Measurements from ENCODE around the gene C16orf82.
"Not testable (repeated sequence)": the region's sequence is repeated elsewhere in the genome, so short reads cannot be mapped to it uniquely, and the experiment has no call there.

C16orf82 gene

DNA sequence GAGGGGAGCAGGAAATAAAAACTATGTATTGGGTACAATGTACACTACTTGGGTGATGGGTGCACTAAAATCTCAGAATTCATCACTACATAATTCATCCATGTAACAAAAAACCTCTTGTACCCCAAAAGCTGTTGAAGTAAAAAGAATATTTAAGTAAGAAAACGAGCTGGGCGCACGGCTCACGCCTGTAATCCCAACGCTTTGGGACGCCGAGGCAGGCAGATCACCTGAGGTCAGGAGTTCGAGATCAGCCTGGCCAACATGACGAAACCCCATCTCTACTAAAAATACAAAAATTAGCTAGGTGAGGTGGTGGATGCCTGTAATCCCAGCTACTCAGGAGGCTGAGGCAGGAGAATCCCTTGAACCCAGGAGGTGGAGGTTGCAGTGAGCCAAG is 19.3 kb downstream of the C16orf82 start:
- H3K27ac ChIP-seq (ENCODE audit: low read depth, low read length); H3K9ac ChIP-seq (ENCODE audit: low read depth in 1 of 2, low read length in 2 of 2); H3K4me1 ChIP-seq (ENCODE audit: control insufficient read depth in 1 of 2, insufficient read depth in 2 of 2, low read length in 2 of 2); H3K36me3 ChIP-seq (ENCODE audit: control insufficient read depth in 1 of 2, insufficient read depth in 2 of 2, low read length in 2 of 2); H3K27me3 ChIP-seq (ENCODE audit: control insufficient read depth in 1 of 2, insufficient read depth in 2 of 2, low read length in 2 of 2); H3K9me3 ChIP-seq (ENCODE audit: control insufficient read depth in 1 of 2, low read length in 2 of 2); H3K4me3 ChIP-seq (ENCODE audit: low read depth in 1 of 2, low read length in 2 of 2): not testable (repeated sequence)

DNA sequence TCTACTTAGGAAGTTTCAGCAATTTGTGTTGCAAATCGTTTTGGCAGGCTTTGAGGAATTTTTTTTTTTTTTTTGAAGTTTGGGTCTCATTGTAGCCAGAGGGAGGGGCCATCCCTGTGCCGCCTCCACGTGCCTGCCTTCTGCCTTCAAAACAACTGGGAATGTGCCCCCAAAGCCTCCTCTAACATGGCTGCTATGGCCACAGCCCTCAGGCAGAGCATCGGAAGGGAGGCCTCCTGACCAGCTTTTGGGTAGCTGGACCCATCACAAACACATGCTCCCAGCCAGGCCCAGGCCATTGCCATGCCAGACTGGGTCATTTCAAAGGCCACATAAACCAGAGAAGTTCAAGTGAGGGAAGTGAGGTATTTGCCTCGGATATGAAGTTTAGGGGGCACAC is 21.5 kb downstream of the C16orf82 start:
- Histone ChIP-seq H3K9me3 (ENCODE audit: control insufficient read depth in 1 of 2, low read length in 2 of 2) (no peaks in the 10 kb centered on the region), H3K36me3 (ENCODE audit: control insufficient read depth in 1 of 2, insufficient read depth in 2 of 2, low read length in 2 of 2) (no peaks in the 10 kb centered on the region), H3K4me3 (ENCODE audit: low read depth in 1 of 2, low read length in 2 of 2) (no peak overlapping the region), H3K9ac (ENCODE audit: low read depth in 1 of 2, low read length in 2 of 2) (no peak overlapping the region), H3K27ac (ENCODE audit: low read depth, low read length) (no peak overlapping the region), H3K4me1 (ENCODE audit: control insufficient read depth in 1 of 2, insufficient read depth in 2 of 2, low read length in 2 of 2) (no peaks in the 10 kb centered on the region), H3K27me3 (ENCODE audit: control insufficient read depth in 1 of 2, insufficient read depth in 2 of 2, low read length in 2 of 2) (no peaks in the 10 kb centered on the region)

DNA sequence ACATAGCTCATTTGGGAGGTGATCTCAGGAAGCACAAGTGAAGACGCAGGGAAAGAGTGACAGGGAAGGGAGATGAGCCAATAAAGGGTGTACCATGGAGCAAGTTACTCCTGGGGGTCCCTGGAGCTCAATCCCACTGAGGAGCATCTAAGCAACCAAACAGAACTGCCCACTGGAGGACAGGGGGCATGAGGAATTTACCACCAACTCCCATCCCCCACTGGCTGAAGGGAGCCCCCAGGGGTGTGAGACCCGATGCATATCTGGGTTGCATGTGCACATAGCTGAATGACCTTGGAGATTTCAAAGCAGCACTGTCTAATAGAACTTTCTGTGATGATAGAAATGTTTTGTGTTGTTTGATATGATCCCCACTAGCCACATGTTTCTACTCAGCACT is 29.6 kb downstream of the C16orf82 start:
- no peaks in the 10 kb centered on the region for H3K36me3 ChIP-seq (ENCODE audit: control insufficient read depth in 1 of 2, insufficient read depth in 2 of 2, low read length in 2 of 2)
- H3K9ac ChIP-seq (ENCODE audit: low read depth in 1 of 2, low read length in 2 of 2) = no peak overlapping the region
- no peaks in the 10 kb centered on the region for H3K4me1 ChIP-seq (ENCODE audit: control insufficient read depth in 1 of 2, insufficient read depth in 2 of 2, low read length in 2 of 2)
- H3K4me3 ChIP-seq (ENCODE audit: low read depth in 1 of 2, low read length in 2 of 2) = no peak overlapping the region
- no peak overlapping the region for H3K27ac ChIP-seq (ENCODE audit: low read depth, low read length)
- no peaks in the 10 kb centered on the region for H3K27me3 ChIP-seq (ENCODE audit: control insufficient read depth in 1 of 2, insufficient read depth in 2 of 2, low read length in 2 of 2)
- no peaks in the 10 kb centered on the region for H3K9me3 ChIP-seq (ENCODE audit: control insufficient read depth in 1 of 2, low read length in 2 of 2)

DNA sequence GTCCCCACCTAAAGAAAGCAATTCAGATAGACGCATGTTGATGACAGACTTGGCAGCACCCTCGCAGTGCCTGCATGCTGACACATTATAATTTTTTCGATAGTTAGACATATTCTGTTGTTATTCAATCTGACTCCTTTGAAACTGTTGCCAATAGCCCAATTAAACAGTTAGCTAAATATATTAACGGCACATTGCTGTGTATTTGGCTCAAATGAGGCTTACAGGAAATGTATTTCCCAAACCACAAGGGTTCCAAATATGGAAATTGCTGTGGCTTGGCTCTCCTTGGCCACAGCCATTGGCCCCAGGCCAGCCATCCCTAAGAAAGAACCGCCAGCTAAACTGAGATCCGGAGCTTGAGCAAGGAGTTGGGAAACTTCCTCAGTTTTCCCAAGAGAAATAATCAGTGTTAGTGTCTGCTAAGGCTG is 31.1 kb downstream of the C16orf82 start:
- Histone ChIP-seq H3K36me3 (ENCODE audit: control insufficient read depth in 1 of 2, insufficient read depth in 2 of 2, low read length in 2 of 2) (no peaks in the 10 kb centered on the region), H3K27me3 (ENCODE audit: control insufficient read depth in 1 of 2, insufficient read depth in 2 of 2, low read length in 2 of 2) (no peaks in the 10 kb centered on the region), H3K27ac (ENCODE audit: low read depth, low read length) (no peak overlapping the region), H3K4me1 (ENCODE audit: control insufficient read depth in 1 of 2, insufficient read depth in 2 of 2, low read length in 2 of 2) (no peaks in the 10 kb centered on the region), H3K9ac (ENCODE audit: low read depth in 1 of 2, low read length in 2 of 2) (no peak overlapping the region), H3K4me3 (ENCODE audit: low read depth in 1 of 2, low read length in 2 of 2) (no peak overlapping the region), H3K9me3 (ENCODE audit: control insufficient read depth in 1 of 2, low read length in 2 of 2) (no peaks in the 10 kb centered on the region)

DNA sequence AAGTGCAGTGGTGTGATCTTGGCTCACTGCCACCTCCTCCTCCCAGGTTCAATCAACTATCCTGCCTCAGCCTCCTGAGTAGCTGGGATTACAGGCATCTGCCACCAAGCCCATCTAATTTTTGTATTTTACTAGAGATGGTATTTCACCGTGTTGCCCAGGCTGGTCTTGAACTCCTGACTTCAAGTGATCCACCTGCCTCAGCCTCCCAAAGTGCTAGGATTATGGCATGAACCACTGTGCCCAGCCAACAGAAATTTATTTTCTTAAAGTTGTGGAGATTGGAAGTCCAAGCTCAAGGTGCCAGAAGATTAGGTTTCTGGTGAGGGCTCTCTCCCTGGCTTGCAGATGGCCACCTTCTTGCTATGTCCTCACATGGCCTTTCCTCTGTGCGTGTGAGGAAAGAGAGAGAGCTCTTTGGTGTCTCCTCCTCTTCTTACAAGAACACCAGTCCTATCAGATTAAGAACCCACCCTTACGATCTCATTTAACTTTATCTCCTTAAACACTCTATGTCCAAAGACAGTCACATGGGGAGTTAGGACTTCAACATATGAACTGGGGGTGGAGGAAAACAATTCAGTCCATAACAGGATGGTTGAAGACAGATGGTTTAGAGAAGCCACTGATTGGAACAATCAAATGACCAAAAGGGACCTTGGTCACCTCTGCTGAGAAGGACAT is 31.8 kb downstream of the C16orf82 start:
- Histone ChIP-seq H3K36me3 (ENCODE audit: control insufficient read depth in 1 of 2, insufficient read depth in 2 of 2, low read length in 2 of 2) (no peaks in the 10 kb centered on the region), H3K9me3 (ENCODE audit: control insufficient read depth in 1 of 2, low read length in 2 of 2) (no peaks in the 10 kb centered on the region), H3K27ac (ENCODE audit: low read depth, low read length) (no peak overlapping the region), H3K4me1 (ENCODE audit: control insufficient read depth in 1 of 2, insufficient read depth in 2 of 2, low read length in 2 of 2) (no peaks in the 10 kb centered on the region), H3K4me3 (ENCODE audit: low read depth in 1 of 2, low read length in 2 of 2) (no peak overlapping the region), H3K9ac (ENCODE audit: low read depth in 1 of 2, low read length in 2 of 2) (no peak overlapping the region), H3K27me3 (ENCODE audit: control insufficient read depth in 1 of 2, insufficient read depth in 2 of 2, low read length in 2 of 2) (no peaks in the 10 kb centered on the region)

DNA sequence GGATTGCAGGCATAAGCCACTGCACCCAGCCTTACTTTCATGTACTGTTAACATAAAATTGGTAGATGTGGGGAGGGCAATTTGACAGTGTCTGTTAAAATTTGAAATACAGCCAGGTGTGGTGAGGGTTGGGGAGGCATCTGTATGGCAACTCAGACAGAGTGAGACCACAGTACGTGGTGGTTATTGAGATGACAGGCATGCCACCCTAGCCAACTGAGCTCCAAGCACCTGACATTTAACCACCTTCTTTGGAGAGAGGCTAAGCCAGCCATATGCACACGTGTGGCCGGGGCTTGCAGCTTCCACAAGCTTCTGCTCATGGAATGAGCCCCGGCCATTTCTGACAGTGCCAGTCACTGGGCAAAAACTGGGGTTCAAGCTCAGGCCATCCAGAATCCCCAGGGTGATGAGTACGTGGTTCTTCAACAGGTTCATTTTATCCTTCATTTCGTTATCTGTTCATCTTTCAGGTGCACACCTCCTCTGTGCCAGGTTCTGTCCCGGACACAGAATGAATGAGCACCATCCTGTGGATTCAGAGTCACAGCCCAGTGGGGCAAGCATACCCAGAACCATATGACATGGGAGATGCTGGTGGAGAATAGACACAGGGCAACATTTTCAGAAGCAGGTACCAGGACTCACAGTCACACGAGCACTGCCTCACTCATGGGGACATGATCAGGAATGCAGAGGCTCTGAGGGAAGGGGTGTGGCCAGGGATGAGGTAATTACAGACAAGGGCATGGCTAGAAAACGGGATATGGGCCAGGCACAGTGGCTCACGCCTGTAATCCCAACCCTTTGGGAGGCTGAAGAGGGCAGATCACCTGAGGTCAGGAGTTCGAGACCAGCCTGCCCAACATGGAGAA is 36.2 kb downstream of the C16orf82 start:
- Histone ChIP-seq H3K36me3 (ENCODE audit: control insufficient read depth in 1 of 2, insufficient read depth in 2 of 2, low read length in 2 of 2) (no peaks in the 10 kb centered on the region), H3K9me3 (ENCODE audit: control insufficient read depth in 1 of 2, low read length in 2 of 2) (no peaks in the 10 kb centered on the region), H3K27ac (ENCODE audit: low read depth, low read length) (no peak overlapping the region), H3K4me3 (ENCODE audit: low read depth in 1 of 2, low read length in 2 of 2) (no peak overlapping the region), H3K4me1 (ENCODE audit: control insufficient read depth in 1 of 2, insufficient read depth in 2 of 2, low read length in 2 of 2) (peaks cover 2 to 5% of the 10 kb centered on the region in 2 donors), H3K9ac (ENCODE audit: low read depth in 1 of 2, low read length in 2 of 2) (no peak overlapping the region), H3K27me3 (ENCODE audit: control insufficient read depth in 1 of 2, insufficient read depth in 2 of 2, low read length in 2 of 2) (no peaks in the 10 kb centered on the region)

DNA sequence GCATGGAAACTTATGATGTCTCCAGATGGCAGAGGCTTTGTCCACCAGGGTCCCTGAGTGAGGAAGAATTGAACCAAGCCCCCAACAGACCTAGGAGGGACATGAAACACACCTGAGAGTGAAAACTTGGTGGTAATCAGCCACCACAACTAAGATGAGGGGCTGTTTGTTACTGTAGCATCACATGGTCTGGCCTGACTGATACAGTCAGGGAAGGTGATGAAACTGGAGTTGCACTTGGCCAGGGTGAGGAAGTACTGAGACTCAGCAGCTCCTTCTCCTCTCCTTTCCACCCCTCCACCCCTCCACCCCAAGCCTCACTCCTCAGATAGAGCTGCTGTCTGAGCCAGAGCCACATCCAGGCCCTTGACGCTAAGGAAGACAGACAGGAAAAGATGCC is 37.2 kb downstream of the C16orf82 start:
- H3K4me3 ChIP-seq (ENCODE audit: low read depth in 1 of 2, low read length in 2 of 2) = no peak overlapping the region
- H3K9me3 ChIP-seq (ENCODE audit: control insufficient read depth in 1 of 2, low read length in 2 of 2) = no peaks in the 10 kb centered on the region
- H3K9ac ChIP-seq (ENCODE audit: low read depth in 1 of 2, low read length in 2 of 2) = no peak overlapping the region
- H3K27ac ChIP-seq (ENCODE audit: low read depth, low read length) = no peak overlapping the region
- H3K36me3 ChIP-seq (ENCODE audit: control insufficient read depth in 1 of 2, insufficient read depth in 2 of 2, low read length in 2 of 2) = no peaks in the 10 kb centered on the region
- no peaks in the 10 kb centered on the region for H3K27me3 ChIP-seq (ENCODE audit: control insufficient read depth in 1 of 2, insufficient read depth in 2 of 2, low read length in 2 of 2)
- peaks cover 2 to 5% of the 10 kb centered on the region in 2 donors for H3K4me1 ChIP-seq (ENCODE audit: control insufficient read depth in 1 of 2, insufficient read depth in 2 of 2, low read length in 2 of 2)

DNA sequence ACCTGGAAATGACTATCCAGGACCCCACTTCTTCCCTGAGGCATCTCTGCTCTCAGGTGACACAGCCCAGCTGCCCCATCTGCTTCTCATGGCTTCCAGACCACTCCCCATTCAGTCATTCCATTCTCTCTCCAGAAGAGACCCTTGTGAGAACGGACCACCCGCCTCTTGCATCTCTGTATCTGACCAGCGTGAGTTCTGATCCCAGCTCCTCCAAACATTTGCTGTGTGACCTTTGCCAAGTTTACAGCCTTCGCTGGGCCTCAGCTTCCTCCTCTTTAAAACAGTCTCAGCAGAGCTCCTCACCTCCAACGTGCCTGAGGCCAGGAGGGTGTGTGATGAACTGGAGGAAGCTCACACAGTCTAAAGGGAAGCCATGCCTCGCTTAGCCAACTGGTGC is 39.6 kb downstream of the C16orf82 start:
- Histone ChIP-seq H3K27me3 (ENCODE audit: control insufficient read depth in 1 of 2, insufficient read depth in 2 of 2, low read length in 2 of 2) (no peaks in the 10 kb centered on the region), H3K9me3 (ENCODE audit: control insufficient read depth in 1 of 2, low read length in 2 of 2) (no peaks in the 10 kb centered on the region), H3K27ac (ENCODE audit: low read depth, low read length) (no peak overlapping the region), H3K9ac (ENCODE audit: low read depth in 1 of 2, low read length in 2 of 2) (no peak overlapping the region), H3K36me3 (ENCODE audit: control insufficient read depth in 1 of 2, insufficient read depth in 2 of 2, low read length in 2 of 2) (no peaks in the 10 kb centered on the region), H3K4me3 (ENCODE audit: low read depth in 1 of 2, low read length in 2 of 2) (no peak overlapping the region), H3K4me1 (ENCODE audit: control insufficient read depth in 1 of 2, insufficient read depth in 2 of 2, low read length in 2 of 2) (peaks cover 9 to 12% of the 10 kb centered on the region in 2 donors)

DNA sequence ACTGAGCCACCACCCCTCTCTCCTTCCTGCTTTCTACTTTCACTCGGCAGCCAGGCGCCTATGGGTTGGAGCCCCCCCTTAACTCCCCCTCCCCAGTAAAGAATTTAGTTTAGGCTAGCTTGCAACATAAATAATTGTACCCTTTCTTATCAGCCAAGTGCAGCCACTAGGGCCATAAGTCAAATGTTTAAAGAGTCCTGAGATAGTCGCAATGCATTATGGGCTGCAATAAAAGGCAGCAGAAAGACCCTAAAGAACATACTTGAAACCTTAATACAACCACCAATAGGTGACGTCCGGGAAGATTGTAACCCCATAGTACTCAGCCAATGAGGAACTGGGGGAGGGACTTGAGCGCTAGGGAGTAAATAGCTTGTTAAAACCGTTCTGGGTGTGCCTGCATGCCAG is 40.5 kb downstream of the C16orf82 start:
- Histone ChIP-seq H3K4me1 (ENCODE audit: control insufficient read depth in 1 of 2, insufficient read depth in 2 of 2, low read length in 2 of 2) (peaks cover 9 to 12% of the 10 kb centered on the region in 2 donors), H3K9me3 (ENCODE audit: control insufficient read depth in 1 of 2, low read length in 2 of 2) (no peaks in the 10 kb centered on the region), H3K27ac (ENCODE audit: low read depth, low read length) (no peak overlapping the region), H3K9ac (ENCODE audit: low read depth in 1 of 2, low read length in 2 of 2) (no peak overlapping the region), H3K27me3 (ENCODE audit: control insufficient read depth in 1 of 2, insufficient read depth in 2 of 2, low read length in 2 of 2) (no peaks in the 10 kb centered on the region), H3K4me3 (ENCODE audit: low read depth in 1 of 2, low read length in 2 of 2) (no peak overlapping the region), H3K36me3 (ENCODE audit: control insufficient read depth in 1 of 2, insufficient read depth in 2 of 2, low read length in 2 of 2) (no peaks in the 10 kb centered on the region)

DNA sequence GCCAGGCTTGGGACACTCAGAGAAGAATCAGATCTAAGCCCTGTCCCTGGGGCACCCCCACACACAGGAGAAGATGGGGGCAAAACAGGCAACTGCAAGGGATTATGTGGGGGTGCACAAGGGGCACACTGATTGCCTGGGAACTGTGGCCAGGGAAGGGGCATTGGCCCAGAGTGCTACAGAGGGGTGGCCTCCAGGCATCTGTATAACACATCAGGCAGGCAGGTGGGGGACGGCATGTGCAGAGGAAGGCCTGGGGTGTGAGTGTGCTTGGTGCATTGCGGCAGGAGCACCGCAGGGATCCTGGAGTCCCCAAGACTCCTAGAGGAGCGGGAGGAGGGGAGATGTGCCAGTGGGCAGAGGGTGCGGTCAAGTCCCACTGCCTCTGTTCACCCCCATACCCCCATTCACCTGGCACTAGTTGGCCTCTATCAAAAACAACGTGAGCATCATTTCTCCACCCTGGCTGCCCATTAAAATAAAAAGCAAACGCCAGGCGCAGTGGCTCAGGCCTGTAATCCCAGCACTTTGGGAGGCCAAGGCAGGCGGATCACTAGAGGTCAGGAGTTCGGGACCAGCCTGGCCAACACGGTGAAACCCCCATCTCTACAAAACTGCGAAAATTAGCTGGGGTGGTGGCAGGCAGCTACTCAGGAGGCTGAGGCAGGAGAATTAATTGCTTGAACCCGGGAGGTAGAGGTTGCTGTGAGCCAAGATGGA is 41.5 kb downstream of the C16orf82 start:
- Histone ChIP-seq H3K4me3 (ENCODE audit: low read depth in 1 of 2, low read length in 2 of 2) (no peak overlapping the region), H3K27ac (ENCODE audit: low read depth, low read length) (no peak overlapping the region), H3K9ac (ENCODE audit: low read depth in 1 of 2, low read length in 2 of 2) (no peak overlapping the region), H3K36me3 (ENCODE audit: control insufficient read depth in 1 of 2, insufficient read depth in 2 of 2, low read length in 2 of 2) (no peaks in the 10 kb centered on the region), H3K4me1 (ENCODE audit: control insufficient read depth in 1 of 2, insufficient read depth in 2 of 2, low read length in 2 of 2) (peaks cover 11 to 14% of the 10 kb centered on the region in 2 donors), H3K27me3 (ENCODE audit: control insufficient read depth in 1 of 2, insufficient read depth in 2 of 2, low read length in 2 of 2) (no peaks in the 10 kb centered on the region), H3K9me3 (ENCODE audit: control insufficient read depth in 1 of 2, low read length in 2 of 2) (no peaks in the 10 kb centered on the region)
